IMR-90 (cell line): ENCODE measurements around the gene WNT11. TPM values are rescaled to one million over a fixed set of nuclear protein-coding genes. Genes with fewer than 3 reads are reported as not detected.

Source experiments
- ATAC-seq: fragments of 200-7000 bp; cut with Tn5 transposase; 2 replicates; pipeline ENCODE4 v1.9.1; 2020; ENCODE audit warnings: low read depth, mild to moderate bottlenecking, moderate library complexity
- BruUV-seq: library from RNA; stranded (reverse); fragments of 400-500 nt; replicated peaks from 2 replicates; lab custom pipeline; 2021; lab: Mats Ljungman, UMichigan
- CTCF ChIA-PET: fragments of 300-600 bp; formaldehyde crosslinking; extraction: SDS; loops from one replicate; lab custom pipeline; 2021; ENCODE audit warnings: antibody characterized with exemption; lab: Yijun Ruan, JAX
- POLR2A ChIA-PET: fragments of 300-600 bp; sonication (Branson Sonifier 250); formaldehyde crosslinking; loops from one replicate; lab custom pipeline; 2022; ENCODE audit warnings: antibody characterized with exemption; ENCODE audit not compliant: unreplicated experiment; lab: Charles Lee
- DNase-seq: peaks from one replicate; pipeline ENCODE4 v3.0.0; 2013
- H2AFZ ChIP-seq: replicated peaks from 2 replicates; pipeline ENCODE3; 2013; ENCODE audit warnings: low read length, mild to moderate bottlenecking; ENCODE audit not compliant: poor library complexity
- H2AK5ac ChIP-seq: 2 replicates; pipeline ENCODE4 v1.6.1; 2013; ENCODE audit warnings: low read depth, low read length, inconsistent platforms
- H2AK9ac ChIP-seq: replicated peaks from 2 replicates; pipeline ENCODE3; 2013; ENCODE audit warnings: mild to moderate bottlenecking, low read depth, low read length, moderate library complexity; ENCODE audit not compliant: poor library complexity
- H2BK120ac ChIP-seq: 2 replicates; pipeline ENCODE4 v1.6.1; 2013; ENCODE audit warnings: low read depth, low read length, inconsistent platforms
- H2BK15ac ChIP-seq: 3 replicates; pipeline ENCODE4 v1.6.1; 2013; ENCODE audit warnings: low read depth, low read length, inconsistent platforms
- H2BK20ac ChIP-seq: 2 replicates; pipeline ENCODE4 v1.6.1; 2013; ENCODE audit warnings: low read depth, mild to moderate bottlenecking, inconsistent platforms, low read length, moderate library complexity
- H2BK5ac ChIP-seq: 2 replicates; pipeline ENCODE4 v1.6.1; 2013; ENCODE audit warnings: mild to moderate bottlenecking, low read depth, low read length, inconsistent platforms; ENCODE audit not compliant: poor library complexity, severe bottlenecking
- H3K14ac ChIP-seq: replicated peaks from 2 replicates; pipeline ENCODE4 v1.6.1; 2013; ENCODE audit warnings: low read depth, low read length, inconsistent platforms
- H3K18ac ChIP-seq: 2 replicates; pipeline ENCODE4 v1.6.1; 2013; ENCODE audit warnings: low read depth, low read length, control low read depth
- H3K23ac ChIP-seq: 2 replicates; pipeline ENCODE4 v1.6.1; 2013; ENCODE audit warnings: low read depth, low read length, inconsistent platforms
- H3K27ac ChIP-seq: 2 replicates; pipeline ENCODE4 v1.5.1; 2013; ENCODE audit warnings: mild to moderate bottlenecking, control low read depth, low read length; ENCODE audit not compliant: insufficient read depth
- H3K27me3 ChIP-seq: 2 replicates; pipeline ENCODE4 v1.6.1; 2013; ENCODE audit warnings: low read length; ENCODE audit not compliant: control insufficient read depth, insufficient read depth
- H3K36me3 ChIP-seq: 2 replicates; pipeline ENCODE4 v1.6.1; 2013; ENCODE audit warnings: low read length, mixed read lengths; ENCODE audit not compliant: control insufficient read depth, insufficient read depth
- H3K4ac ChIP-seq: 2 replicates; pipeline ENCODE4 v1.6.1; 2013; ENCODE audit warnings: low read depth, low read length, inconsistent platforms
- H3K4me1 ChIP-seq: 2 replicates; pipeline ENCODE4 v1.6.1; 2013; ENCODE audit warnings: low read length, mixed read lengths; ENCODE audit not compliant: control insufficient read depth, insufficient read depth
- H3K4me2 ChIP-seq: 2 replicates; pipeline ENCODE4 v1.6.1; 2013; ENCODE audit warnings: low read depth, mild to moderate bottlenecking, control low read depth, low read length, moderate library complexity
- H3K4me3 ChIP-seq: 2 replicates; pipeline ENCODE4 v1.5.1; 2013; ENCODE audit warnings: low read depth, mild to moderate bottlenecking, control low read depth, low read length, moderate library complexity; ENCODE audit not compliant: insufficient read depth
- H3K56ac ChIP-seq: 2 replicates; pipeline ENCODE4 v1.6.1; 2013; ENCODE audit warnings: low read length, inconsistent platforms; ENCODE audit not compliant: insufficient read depth; ENCODE audit errors: extremely low read depth
- H3K79me1 ChIP-seq, 2 experiments: 2 replicates each; pipeline ENCODE4 v1.6.1; 2013; ENCODE audit warnings: low read length in 2 of 2, inconsistent platforms in 1 of 2, low read depth in 1 of 2
- H3K9ac ChIP-seq: 2 replicates; pipeline ENCODE4 v1.6.1; 2013; ENCODE audit warnings: low read depth, low read length, control low read depth
- H3K9me1 ChIP-seq: 2 replicates; pipeline ENCODE4 v1.6.1; 2013; ENCODE audit warnings: low read length, inconsistent platforms; ENCODE audit not compliant: insufficient read depth
- H3K9me3 ChIP-seq: 2 replicates; pipeline ENCODE4 v1.6.1; 2013; ENCODE audit warnings: low read length; ENCODE audit not compliant: control insufficient read depth, insufficient read depth
- H4K20me1 ChIP-seq: 2 replicates; pipeline ENCODE4 v1.6.1; 2013; ENCODE audit warnings: low read length, inconsistent platforms; ENCODE audit not compliant: insufficient read depth
- H4K5ac ChIP-seq: 2 replicates; pipeline ENCODE4 v1.6.1; 2013; ENCODE audit warnings: mild to moderate bottlenecking, low read depth, low read length, control low read depth
- H4K8ac ChIP-seq, 2 experiments: 2 replicates each; pipeline ENCODE4 v1.6.1; 2013; ENCODE audit warnings: low read depth in 2 of 2, low read length in 2 of 2, control low read depth in 1 of 2, inconsistent platforms in 1 of 2
- H4K91ac ChIP-seq: 2 replicates; pipeline ENCODE4 v1.6.1; 2013; ENCODE audit warnings: low read depth, low read length, inconsistent platforms; ENCODE audit not compliant: insufficient read depth
- CHD1 ChIP-seq: IDR thresholded peaks from 2 replicates; pipeline ENCODE4 v1.6.1; 2012; ENCODE audit warnings: low read depth, low read length, improper control_type of control experiment
- FOS ChIP-seq: fragments of 150-350 bp; IDR thresholded peaks from 2 replicates; pipeline ENCODE4 v1.6.1; 2016; ENCODE audit warnings: low read depth, low read length
- MAFK ChIP-seq: IDR thresholded peaks from 2 replicates; pipeline ENCODE4 v1.6.1; 2012; ENCODE audit warnings: low read depth, low read length, improper control_type of control experiment
- MXI1 ChIP-seq: IDR thresholded peaks from 2 replicates; pipeline ENCODE4 v1.6.1; 2012; ENCODE audit warnings: low read depth, mild to moderate bottlenecking, low read length, moderate library complexity, borderline replicate concordance
- RAD21 ChIP-seq: IDR thresholded peaks from 2 replicates; pipeline ENCODE4 v1.6.1; 2012; ENCODE audit warnings: low read length, improper control_type of control experiment
- RCOR1 ChIP-seq: IDR thresholded peaks from 2 replicates; pipeline ENCODE4 v1.6.1; 2012; ENCODE audit warnings: mild to moderate bottlenecking, low read length, improper control_type of control experiment; ENCODE audit not compliant: insufficient replicate concordance
- SMC3 ChIP-seq: fragments of 150-350 bp; IDR thresholded peaks from 2 replicates; pipeline ENCODE4 v1.6.1; 2016; ENCODE audit warnings: low read depth, mild to moderate bottlenecking, antibody characterized with exemption, low read length, moderate library complexity
- WGBS, 2 experiments: methylation state at CpG; one replicate each; pipeline versions ENCODE4 v1.1.5 to v1.1.7; 2013; ENCODE audit warnings: missing lambda C conversion rate in 2 of 2; ENCODE audit not compliant: insufficient read length in 1 of 2; ENCODE audit errors: extremely low coverage in 2 of 2; 5-methylcytosine and 5-hydroxymethylcytosine counted together
- dilution Hi-C: fragments of 300-500 bp; cut with HindIII; formaldehyde crosslinking; loops from one replicate; pipeline ENCODE4 v1.14.3; 2018; ENCODE audit warnings: low sequenced_read_pairs; ENCODE audit not compliant: unreplicated experiment
- in situ Hi-C: fragments of 300-500 bp; cut with MboI; formaldehyde crosslinking; loops from 3 replicates; pipeline ENCODE4 v1.14.3; 2019; ENCODE audit warnings: low sequenced_read_pairs, inconsistent platforms, mixed read lengths
- intact Hi-C: fragments of 100-400 bp; cut with micrococcal nuclease; formaldehyde crosslinking; loops from 2 replicates; pipeline ENCODE4 v1.10.0; 2022
- polyA plus RNA-seq, 3 experiments: library from polyadenylated mRNA; depleted of rRNA; stranded (reverse); fragments of >200 nt; gene quantifications; 2 replicates each; pipeline ENCODE4 v1.2.3, GENCODE V29; 2012; ENCODE audit warnings: low replicate concordance in 1 of 3
- total RNA-seq: library from RNA; depleted of rRNA; stranded (reverse); fragments of >200 nt; gene quantifications from 2 replicates; pipeline ENCODE4 v1.2.3, GENCODE V29; 2012; rRNA removed
- TF ChIP-seq, protein P1 (sequence below): fragments of 150-350 bp; IDR thresholded peaks from 2 replicates; pipeline ENCODE4 v1.6.1; 2016; ENCODE audit warnings: low read depth, mild to moderate bottlenecking, low read length, moderate library complexity, borderline replicate concordance
- TF ChIP-seq, protein P2 (sequence below): fragments of 150-350 bp; IDR thresholded peaks from 2 replicates; pipeline ENCODE4 v1.6.1; 2017; ENCODE audit warnings: mild to moderate bottlenecking, antibody characterized with exemption, low read length, low read depth

Gene WNT11
- total and polyA plus RNA-seq, 2 of the 4 experiments (the other 2 are of a cell fraction) = 0.10 TPM; not detected in 1

DNA sequence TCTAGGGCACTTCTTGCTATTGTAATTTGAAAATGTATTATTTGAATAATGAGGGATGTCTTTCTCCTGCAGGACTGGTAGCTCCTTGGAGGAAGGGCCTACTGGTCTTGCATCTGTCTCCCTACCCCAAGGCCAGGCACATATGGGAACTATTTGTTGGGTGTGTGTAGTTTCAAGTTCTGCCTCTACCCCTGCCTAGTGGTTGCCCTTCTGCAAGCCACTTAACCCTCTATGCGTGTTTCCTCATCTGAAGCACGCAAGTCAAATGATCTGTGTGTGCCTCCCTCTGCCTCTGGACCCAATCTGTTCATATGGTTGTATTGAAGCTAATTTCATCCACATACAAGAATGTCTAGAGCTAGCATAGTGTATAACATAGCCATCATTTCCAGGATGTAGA, 67.0 kb downstream of the WNT11 start:
- Histone ChIP-seq H3K79me1 (no peaks in the 10 kb centered on the region), H2BK15ac (no peak overlapping the region), H3K56ac (no peak overlapping the region), H3K4me3 (no peak overlapping the region), H2BK5ac (no peak overlapping the region), H3K14ac (no peak overlapping the region), H3K27ac (no peak overlapping the region), H2AFZ (no peak overlapping the region), H3K4me1 (peaks cover 2% of the 10 kb centered on the region; the same call in 1 of the 2 replicates), H2AK5ac (no peak overlapping the region), H4K8ac (no peak overlapping the region), H2AK9ac (no peak overlapping the region), H4K5ac (no peak overlapping the region), H3K4ac (no peak overlapping the region), H3K4me2 (no peak overlapping the region), H2BK20ac (no peak overlapping the region), H3K9me3 (no peaks in the 10 kb centered on the region), H3K18ac (no peak overlapping the region), H3K27me3 (no peaks in the 10 kb centered on the region), H3K23ac (no peak overlapping the region), H2BK120ac (no peak overlapping the region), H3K36me3 (peaks cover 9% of the 10 kb centered on the region), H3K9me1 (0 out of 2 replicates have a peak, but pooled peaks cover 5% of the 10 kb centered on the region), H4K20me1 (no peaks in the 10 kb centered on the region), H3K9ac (no peak overlapping the region), H4K91ac (no peak overlapping the region)
- BruUV-seq = no TSS peak
- dilution Hi-C loops = no loop called here
- ATAC-seq (no peak), DNase-seq (no peak)
- in situ Hi-C loops = no loop called here
- ChIA-PET CTCF (no interaction called here), POLR2A (no interaction called here)
- WGBS, 2 experiments = no CpG with 5 or more reads among the region's 2 CpGs
- intact Hi-C loops = no loop called here
- no peak for TF ChIP-seq FOS
- TF ChIP-seq MAFK = no peak
- no peak for TF ChIP-seq CHD1
- TF ChIP-seq, protein P1, sequence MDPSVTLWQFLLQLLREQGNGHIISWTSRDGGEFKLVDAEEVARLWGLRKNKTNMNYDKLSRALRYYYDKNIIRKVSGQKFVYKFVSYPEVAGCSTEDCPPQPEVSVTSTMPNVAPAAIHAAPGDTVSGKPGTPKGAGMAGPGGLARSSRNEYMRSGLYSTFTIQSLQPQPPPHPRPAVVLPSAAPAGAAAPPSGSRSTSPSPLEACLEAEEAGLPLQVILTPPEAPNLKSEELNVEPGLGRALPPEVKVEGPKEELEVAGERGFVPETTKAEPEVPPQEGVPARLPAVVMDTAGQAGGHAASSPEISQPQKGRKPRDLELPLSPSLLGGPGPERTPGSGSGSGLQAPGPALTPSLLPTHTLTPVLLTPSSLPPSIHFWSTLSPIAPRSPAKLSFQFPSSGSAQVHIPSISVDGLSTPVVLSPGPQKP = no peak
- no peak for TF ChIP-seq RCOR1
- no peak for TF ChIP-seq SMC3
- no peak for TF ChIP-seq MXI1
- no peak for TF ChIP-seq RAD21
- TF ChIP-seq, protein P2, sequence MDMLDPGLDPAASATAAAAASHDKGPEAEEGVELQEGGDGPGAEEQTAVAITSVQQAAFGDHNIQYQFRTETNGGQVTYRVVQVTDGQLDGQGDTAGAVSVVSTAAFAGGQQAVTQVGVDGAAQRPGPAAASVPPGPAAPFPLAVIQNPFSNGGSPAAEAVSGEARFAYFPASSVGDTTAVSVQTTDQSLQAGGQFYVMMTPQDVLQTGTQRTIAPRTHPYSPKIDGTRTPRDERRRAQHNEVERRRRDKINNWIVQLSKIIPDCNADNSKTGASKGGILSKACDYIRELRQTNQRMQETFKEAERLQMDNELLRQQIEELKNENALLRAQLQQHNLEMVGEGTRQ = no peak

Other genes starting within 250 kb of the WNT11 start
- 25.1 and 48.3 TPM in 2 replicates for gene THAP12, start 174.6 kb upstream of the WNT11 start, total RNA-seq
- 20.8 and 27.3 TPM in 2 replicates for gene THAP12, start 174.6 kb upstream of the WNT11 start, polyA plus RNA-seq (2012; rRNA removed)
- 0.83 and 1.1 TPM in 2 replicates for gene GVQW3, start 174.8 kb upstream of the WNT11 start, total RNA-seq
- gene GVQW3, start 174.8 kb upstream of the WNT11 start, polyA plus RNA-seq (2012; rRNA removed) = 0.73 and 0.96 TPM in 2 replicates
- gene EMSY, start 238.5 kb upstream of the WNT11 start, total RNA-seq = 22.0 and 28.9 TPM in 2 replicates
- 14.1 and 18.0 TPM in 2 replicates for gene EMSY, start 238.5 kb upstream of the WNT11 start, polyA plus RNA-seq (2012; rRNA removed)